GM23338 (cell line): ENCODE data around the gene ZMPSTE24. TPM values are rescaled to one million over a fixed set of nuclear protein-coding genes. Genes with fewer than 3 reads are reported as not detected.

Source experiments
- ATAC-seq: fragments of 200-7000 bp; cut with Tn5 transposase; 3 replicates; pipeline ENCODE4 v1.9.1; 2020
- DNase-seq: peaks from one replicate; pipeline ENCODE4 v3.0.0-alpha.2; 2015; ENCODE audit warnings: low spot score
- H2AFZ ChIP-seq: fragments of 200-600 bp; sonication (generic); 2 replicates; pipeline ENCODE4 v1.8.0; 2016; ENCODE audit warnings: antibody characterized with exemption, mild to moderate bottlenecking, moderate library complexity
- H3F3A ChIP-seq: fragments of 200-600 bp; sonication (generic); replicated peaks from 2 replicates; pipeline ENCODE4 v1.8.0; 2017; ENCODE audit warnings: antibody characterized with exemption, mixed run types, low read depth
- H3K27ac ChIP-seq: fragments of 200-600 bp; sonication (generic); 2 replicates; pipeline ENCODE4 v1.6.1; 2016; ENCODE audit warnings: low read depth
- H3K27me3 ChIP-seq: fragments of 200-600 bp; sonication (generic); 2 replicates; pipeline ENCODE4 v1.8.0; 2016; ENCODE audit warnings: mild to moderate bottlenecking, mixed run types, moderate library complexity; ENCODE audit not compliant: insufficient read depth
- H3K36me3 ChIP-seq: fragments of 200-600 bp; sonication (generic); 2 replicates; pipeline ENCODE4 v1.8.0; 2016; ENCODE audit warnings: mild to moderate bottlenecking; ENCODE audit not compliant: insufficient read depth
- H3K4me1 ChIP-seq: fragments of 200-600 bp; sonication (generic); 2 replicates; pipeline ENCODE4 v1.8.0; 2016; ENCODE audit warnings: mild to moderate bottlenecking, moderate library complexity; ENCODE audit not compliant: insufficient read depth
- H3K4me2 ChIP-seq: fragments of 200-600 bp; sonication (generic); 2 replicates; pipeline ENCODE4 v1.7.1; 2017; ENCODE audit warnings: mixed run types
- H3K4me3 ChIP-seq: fragments of 200-600 bp; sonication (generic); 2 replicates; pipeline ENCODE4 v1.6.1; 2016; ENCODE audit warnings: mixed run types
- H3K79me2 ChIP-seq: fragments of 200-600 bp; sonication (generic); replicated peaks from 2 replicates; pipeline ENCODE4 v1.8.0; 2017; ENCODE audit warnings: mild to moderate bottlenecking; ENCODE audit not compliant: insufficient read depth
- H3K9me2 ChIP-seq: fragments of 200-600 bp; sonication (generic); 2 replicates; pipeline ENCODE4 v1.8.0; 2017; ENCODE audit not compliant: insufficient read depth
- H4K20me1 ChIP-seq: fragments of 200-600 bp; sonication (generic); replicated peaks from 2 replicates; pipeline ENCODE4 v1.8.0; 2017; ENCODE audit warnings: mild to moderate bottlenecking; ENCODE audit not compliant: insufficient read depth
- H3K27ac Mint-ChIP-seq: 2 replicates; pipeline ENCODE4 v1.8.0; 2020; ENCODE audit warnings: inconsistent platforms, mild to moderate bottlenecking, moderate library complexity, mixed read lengths
- H3K27me3 Mint-ChIP-seq: 3 replicates; pipeline ENCODE4 v1.8.0; 2022; ENCODE audit warnings: low read depth, mild to moderate bottlenecking, moderate library complexity, mixed read lengths, inconsistent platforms; ENCODE audit not compliant: insufficient read depth, poor library complexity
- H3K36me3 Mint-ChIP-seq: 3 replicates; pipeline ENCODE4 v1.8.0; 2021; ENCODE audit warnings: low read depth, mild to moderate bottlenecking, inconsistent platforms, moderate library complexity, mixed read lengths
- H3K4me1 Mint-ChIP-seq: 3 replicates; pipeline ENCODE4 v1.8.0; 2020; ENCODE audit warnings: mild to moderate bottlenecking, inconsistent platforms, mixed read lengths
- H3K4me3 Mint-ChIP-seq: 3 replicates; pipeline ENCODE4 v1.8.0; 2021; ENCODE audit warnings: moderate library complexity, mild to moderate bottlenecking, inconsistent platforms, mixed read lengths
- H3K9me3 Mint-ChIP-seq: 3 replicates; pipeline ENCODE4 v1.8.0; 2020; ENCODE audit warnings: moderate library complexity, mild to moderate bottlenecking, inconsistent platforms, mixed read lengths
- CREB1 ChIP-seq: fragments of 250-450 bp; sonication (Bioruptor Pico); IDR thresholded peaks from 2 replicates; pipeline ENCODE4 v1.5.0; 2020; ENCODE audit warnings: low read depth, mild to moderate bottlenecking, moderate library complexity
- CTCF ChIP-seq, 2 experiments: fragments of 200-600 bp in 1 of 2; sonication (generic) in 1 of 2; conservative IDR thresholded peaks; 2 replicates each; pipeline versions ENCODE4 v1.5.1 to v1.6.1; 2016 to 2017; ENCODE audit warnings: antibody characterized with exemption in 2 of 2, low read depth in 2 of 2, mild to moderate bottlenecking in 2 of 2, moderate library complexity in 1 of 2
- ZNF462 ChIP-seq: fragments of 250-450 bp; sonication (Bioruptor Pico); IDR thresholded peaks from 2 replicates; pipeline ENCODE4 v1.5.0; 2020; ENCODE audit warnings: mild to moderate bottlenecking, moderate library complexity
- polyA plus RNA-seq: library from polyadenylated mRNA; unstranded; fragments of >200 nt; fragmentation: Nextera tagmentation; extraction: Ambion mirVana; gene quantifications from 2 replicates; pipeline ENCODE4 v1.2.1, GENCODE V29; 2016
- total RNA-seq: library from RNA; depleted of rRNA; stranded (reverse); fragments of >200 nt; shearing (Covaris generic); gene quantifications from 2 replicates; pipeline ENCODE4 v1.2.3, GENCODE V29; 2014

ZMPSTE24 gene
- total and polyA plus RNA-seq, 2 experiments from 2014 or later: 23.1 to 51.2 TPM

- H3K36me3 Mint-ChIP-seq: no peaks in the 10 kb centered on the region; the same call in 2 of the 3 replicates
- DNase-seq: no peak
Observed at GRCh38 chr1:40311692-40312091, 53.7 kb downstream of the ZMPSTE24 start.

More at GRCh38 chr1:40311692-40312091, 53.7 kb downstream of the ZMPSTE24 start:
- H3K4me3 ChIP-seq: no peak overlapping the region
- Mint-ChIP-seq H3K9me3 (no peaks in the 10 kb centered on the region), H3K4me1 (peaks cover 13% of the 10 kb centered on the region; the same call in 2 of the 3 replicates), H3K27ac (no peak overlapping the region), H3K27me3 (peaks cover 35% of the 10 kb centered on the region), H3K4me3 (no peak overlapping the region)
- no peak overlapping the region for H2AFZ ChIP-seq
- no peak overlapping the region for H3K27ac ChIP-seq
- no peaks in the 10 kb centered on the region for H3K36me3 ChIP-seq
- H4K20me1 ChIP-seq: no peaks in the 10 kb centered on the region
- TF ChIP-seq CREB1: no peak
- no peak for TF ChIP-seq CTCF (conservative IDR thresholded peaks at IDR 0.05; ENCODE audit: low read depth in 2 of 2)
- TF ChIP-seq ZNF462 (CRISPR knock-in tag): no peak
- no peak overlapping the region; the same call in 1 of the 2 replicates for H3K4me2 ChIP-seq
- H3K79me2 ChIP-seq: no peaks in the 10 kb centered on the region
- no peaks in the 10 kb centered on the region for H3F3A ChIP-seq
- no peak for ATAC-seq
- H3K4me1 ChIP-seq: peaks cover 13% of the 10 kb centered on the region
- no peaks in the 10 kb centered on the region for H3K9me2 ChIP-seq
- H3K27me3 ChIP-seq: peaks cover 46% of the 10 kb centered on the region
